AG04449 (cell line): ENCODE data around the gene GFPT1.
"Not testable (repeated sequence)": the region's sequence is repeated elsewhere in the genome, so short reads cannot be mapped to it uniquely, and the experiment has no call there.

ENCODE experiments used
- CTCF ChIA-PET: fragments of 350-600 bp; formaldehyde crosslinking; extraction: SDS; loops from one replicate; lab custom pipeline; 2021; ENCODE audit warnings: antibody characterized with exemption; lab: Yijun Ruan, JAX
- POLR2A ChIA-PET: fragments of 400-600, 350-600 bp; formaldehyde crosslinking; extraction: SDS; loops from one replicate; lab custom pipeline; 2020; ENCODE audit warnings: antibody characterized with exemption, inconsistent platforms; lab: Yijun Ruan, JAX
- DNase-seq: peaks from one replicate; pipeline ENCODE4 v3.0.0-alpha.2; 2010; ENCODE audit warnings: low read depth, low spot score
- H3K4me3 ChIP-seq: 2 replicates; pipeline ENCODE4 v1.5.1; 2011; ENCODE audit warnings: low read depth, mild to moderate bottlenecking, control low read depth, low read length
- CTCF ChIP-seq: IDR thresholded peaks from one replicate; pipeline ENCODE4 v1.5.1; 2011; ENCODE audit warnings: mild to moderate bottlenecking, moderate library complexity, low read length, control low read depth, inconsistent platforms; ENCODE audit not compliant: insufficient read depth; ENCODE audit errors: missing control alignments

Gene GFPT1

GRCh38 chr2:69424419-69424818 is 37.4 kb upstream of the GFPT1 start:
- CTCF ChIA-PET: interaction anchor here (1.7 kb wide), 1 partner anchor 13 kb away, joined by 4 read pairs; the partner anchor contains the start of gene NFU1
- no peak for DNase-seq
- TF ChIP-seq CTCF: no peak
- no peak overlapping the region for H3K4me3 ChIP-seq
- POLR2A ChIA-PET: interaction anchor here (0.7 kb wide), 1 partner anchor 85 kb away, joined by 3 read pairs; no protein-coding TSS in a partner anchor

- H3K4me3 ChIP-seq: no peak overlapping the region
- no peak for TF ChIP-seq CTCF
- no peak for DNase-seq
- ChIA-PET POLR2A (no interaction called here), CTCF (no interaction called here)
Observed at GRCh38 chr2:69422198-69422597, 35.2 kb upstream of the GFPT1 start.

- POLR2A ChIA-PET: interaction anchor here (0.6 to 2.1 kb wide), 2 partner anchors 18 to 108 kb away, joined by 3 to 4 read pairs; partner anchors contain the start of gene NFU1
- H3K4me3 ChIP-seq, DNase-seq: not testable (repeated sequence)
- CTCF ChIA-PET: interaction anchor here (0.6 to 1.1 kb wide), 2 partner anchors 8 to 18 kb away, joined by 3 to 4 read pairs; partner anchors contain the start of gene NFU1
Observed at GRCh38 chr2:69419111-69419510, 32.1 kb upstream of the GFPT1 start.

- H3K4me3 ChIP-seq: no peak overlapping the region
- TF ChIP-seq CTCF: no peak
- ChIA-PET POLR2A (no interaction called here), CTCF (interaction anchor here (1.0 kb wide), 1 partner anchor 21 kb away, joined by 3 read pairs; the partner anchor contains the start of gene NFU1)
- no peak for DNase-seq
Observed at GRCh38 chr2:69416147-69416546, 29.1 kb upstream of the GFPT1 start.

- no peak overlapping the region for H3K4me3 ChIP-seq
- DNase-seq: no peak
- ChIA-PET CTCF (interaction anchor here (0.6 to 1.0 kb wide), 2 partner anchors 8 to 27 kb away, joined by 3 read pairs; partner anchors contain the start of gene NFU1), POLR2A (no interaction called here)
- no peak for TF ChIP-seq CTCF
Observed at GRCh38 chr2:69411120-69411519, 24.1 kb upstream of the GFPT1 start.

GRCh38 chr2:69405306-69405705 is 18.3 kb upstream of the GFPT1 start:
- ChIA-PET CTCF (interaction anchor here (1.0 kb wide), 1 partner anchor 32 kb away, joined by 3 read pairs; the partner anchor contains the start of gene NFU1), POLR2A (no interaction called here)
- no peak for DNase-seq
- TF ChIP-seq CTCF: no peak
- H3K4me3 ChIP-seq: no peak overlapping the region

- ChIA-PET CTCF (interaction anchor here (0.6 to 1.6 kb wide), 2 partner anchors 36 to 260 kb away, joined by 3 read pairs; no protein-coding TSS in a partner anchor), POLR2A (no interaction called here)
- no peak for TF ChIP-seq CTCF
- no peak for DNase-seq
- no peak overlapping the region for H3K4me3 ChIP-seq
Observed at GRCh38 chr2:69400121-69400520, 13.1 kb upstream of the GFPT1 start.
